GM23338 (cell line): Measurements from ENCODE around the gene RCOR1.

Source experiments
- CREB1 ChIP-seq: fragments of 250-450 bp; sonication (Bioruptor Pico); IDR thresholded peaks from 2 replicates; pipeline ENCODE4 v1.5.0; 2020; ENCODE audit warnings: low read depth, mild to moderate bottlenecking, moderate library complexity
- CTCF ChIP-seq, 2 experiments: fragments of 200-600 bp in 1 of 2; sonication (generic) in 1 of 2; conservative IDR thresholded peaks; 2 replicates each; pipeline versions ENCODE4 v1.5.1 to v1.6.1; 2016 to 2017; ENCODE audit warnings: antibody characterized with exemption in 2 of 2, low read depth in 2 of 2, mild to moderate bottlenecking in 2 of 2, moderate library complexity in 1 of 2
- EZH2 ChIP-seq: fragments of 200-600 bp; sonication (generic); IDR thresholded peaks from one replicate; pipeline ENCODE4 v1.8.0; 2017; ENCODE audit warnings: antibody characterized with exemption, mild to moderate bottlenecking, low read depth; ENCODE audit not compliant: unreplicated experiment
- EZH2phosphoT487 ChIP-seq: fragments of 200-600 bp; sonication (generic); IDR thresholded peaks from one replicate; pipeline ENCODE4 v1.8.1; 2018; ENCODE audit warnings: antibody characterized with exemption; ENCODE audit not compliant: unreplicated experiment
- POLR2AphosphoS5 ChIP-seq: IDR thresholded peaks from 2 replicates; pipeline ENCODE4 v1.6.1; 2016; ENCODE audit warnings: antibody characterized with exemption, low read depth
- TF ChIP-seq, protein P1 (sequence below): IDR thresholded peaks from one replicate; pipeline ENCODE4 v1.6.1; 2018; ENCODE audit warnings: antibody characterized with exemption; ENCODE audit not compliant: unreplicated experiment

GRCh38 chr14:102729825-102730224 is 137.4 kb downstream of the RCOR1 start:
- TF ChIP-seq EZH2 (no peak), CTCF (conservative IDR thresholded peaks at IDR 0.05; ENCODE audit: low read depth in 2 of 2) (no peak), EZH2phosphoT487 (no peak), CREB1 (CRISPR knock-in tag) (no peak), POLR2AphosphoS5 (no peak)
- TF ChIP-seq, protein P1, sequence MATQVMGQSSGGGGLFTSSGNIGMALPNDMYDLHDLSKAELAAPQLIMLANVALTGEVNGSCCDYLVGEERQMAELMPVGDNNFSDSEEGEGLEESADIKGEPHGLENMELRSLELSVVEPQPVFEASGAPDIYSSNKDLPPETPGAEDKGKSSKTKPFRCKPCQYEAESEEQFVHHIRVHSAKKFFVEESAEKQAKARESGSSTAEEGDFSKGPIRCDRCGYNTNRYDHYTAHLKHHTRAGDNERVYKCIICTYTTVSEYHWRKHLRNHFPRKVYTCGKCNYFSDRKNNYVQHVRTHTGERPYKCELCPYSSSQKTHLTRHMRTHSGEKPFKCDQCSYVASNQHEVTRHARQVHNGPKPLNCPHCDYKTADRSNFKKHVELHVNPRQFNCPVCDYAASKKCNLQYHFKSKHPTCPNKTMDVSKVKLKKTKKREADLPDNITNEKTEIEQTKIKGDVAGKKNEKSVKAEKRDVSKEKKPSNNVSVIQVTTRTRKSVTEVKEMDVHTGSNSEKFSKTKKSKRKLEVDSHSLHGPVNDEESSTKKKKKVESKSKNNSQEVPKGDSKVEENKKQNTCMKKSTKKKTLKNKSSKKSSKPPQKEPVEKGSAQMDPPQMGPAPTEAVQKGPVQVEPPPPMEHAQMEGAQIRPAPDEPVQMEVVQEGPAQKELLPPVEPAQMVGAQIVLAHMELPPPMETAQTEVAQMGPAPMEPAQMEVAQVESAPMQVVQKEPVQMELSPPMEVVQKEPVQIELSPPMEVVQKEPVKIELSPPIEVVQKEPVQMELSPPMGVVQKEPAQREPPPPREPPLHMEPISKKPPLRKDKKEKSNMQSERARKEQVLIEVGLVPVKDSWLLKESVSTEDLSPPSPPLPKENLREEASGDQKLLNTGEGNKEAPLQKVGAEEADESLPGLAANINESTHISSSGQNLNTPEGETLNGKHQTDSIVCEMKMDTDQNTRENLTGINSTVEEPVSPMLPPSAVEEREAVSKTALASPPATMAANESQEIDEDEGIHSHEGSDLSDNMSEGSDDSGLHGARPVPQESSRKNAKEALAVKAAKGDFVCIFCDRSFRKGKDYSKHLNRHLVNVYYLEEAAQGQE = no peak
